Osteocyte (in vitro differentiated cells): ENCODE measurements around the gene SERPINE1. TPM values are rescaled to one million over a fixed set of nuclear protein-coding genes. Genes with fewer than 3 reads are reported as not detected.

Source experiments
- DNase-seq: peaks from one replicate; pipeline ENCODE4 v3.0.0; 2021; ENCODE audit warnings: mixed read lengths; ENCODE audit not compliant: unreplicated experiment; ENCODE audit errors: extremely low spot score
- H3K27ac Mint-ChIP-seq: one replicate; pipeline ENCODE4 v1.8.0; 2021; ENCODE audit warnings: mild to moderate bottlenecking, mixed read lengths; ENCODE audit not compliant: unreplicated experiment
- H3K27me3 Mint-ChIP-seq: one replicate; pipeline ENCODE4 v1.8.0; 2021; ENCODE audit warnings: mixed read lengths; ENCODE audit not compliant: unreplicated experiment
- H3K36me3 Mint-ChIP-seq: one replicate; pipeline ENCODE4 v1.8.0; 2021; ENCODE audit warnings: mixed read lengths; ENCODE audit not compliant: unreplicated experiment
- H3K4me1 Mint-ChIP-seq: one replicate; pipeline ENCODE4 v1.8.0; 2021; ENCODE audit warnings: mixed read lengths; ENCODE audit not compliant: unreplicated experiment
- H3K4me3 Mint-ChIP-seq: one replicate; pipeline ENCODE4 v1.8.0; 2021; ENCODE audit warnings: mild to moderate bottlenecking, moderate library complexity, mixed read lengths; ENCODE audit not compliant: unreplicated experiment
- H3K9me3 Mint-ChIP-seq: one replicate; pipeline ENCODE4 v1.8.0; 2021; ENCODE audit warnings: mixed read lengths; ENCODE audit not compliant: unreplicated experiment
- CTCF ChIP-seq: fragments of 200-600 bp; sonication (generic); IDR thresholded peaks from 2 replicates; pipeline ENCODE4 v1.5.0; 2021; ENCODE audit warnings: antibody characterized with exemption, mild to moderate bottlenecking, moderate library complexity
- total RNA-seq: library from RNA; stranded (reverse); gene quantifications from 2 replicates; pipeline ENCODE4 v1.2.1, GENCODE V29; 2021

Gene SERPINE1
- total RNA-seq, 1 donor from 2014 or later, result 328 TPM

GRCh38 chr7:101134399-101134980 is 7.6 kb downstream of the SERPINE1 start:
- Mint-ChIP-seq H3K4me1 (peaks cover 85% of the 10 kb centered on the region), H3K27ac (peak overlapping the region; percentile 97), H3K27me3 (no peaks in the 10 kb centered on the region), H3K9me3 (no peaks in the 10 kb centered on the region), H3K4me3 (peak overlapping the region; percentile 47), H3K36me3 (peaks cover 72% of the 10 kb centered on the region)
- DNase-seq, result no peak
- no peak for TF ChIP-seq CTCF

GRCh38 chr7:101137651-101138212 is 10.8 kb downstream of the SERPINE1 start:
- peak overlapping the region; percentile 97 for H3K27ac Mint-ChIP-seq
- peak overlapping the region; percentile 51 for H3K4me3 Mint-ChIP-seq

GRCh38 chr7:101138213-101138870 is 11.4 kb downstream of the SERPINE1 start:
- Mint-ChIP-seq H3K4me3 (peak overlapping the region; percentile 51), H3K27me3 (no peaks in the 10 kb centered on the region), H3K9me3 (no peaks in the 10 kb centered on the region), H3K4me1 (peaks cover 63% of the 10 kb centered on the region), H3K27ac (peak overlapping the region; percentile 97), H3K36me3 (peaks cover 43% of the 10 kb centered on the region)
- peak; percentile 92 for DNase-seq
- TF ChIP-seq CTCF, result peak; percentile 87

More at GRCh38 chr7:101137651-101138212, 10.8 kb downstream of the SERPINE1 start:
- no peaks in the 10 kb centered on the region for H3K27me3 Mint-ChIP-seq
- no peak for DNase-seq
- H3K4me1 Mint-ChIP-seq, result peaks cover 66% of the 10 kb centered on the region
- H3K9me3 Mint-ChIP-seq, result no peaks in the 10 kb centered on the region
- H3K36me3 Mint-ChIP-seq, result peaks cover 46% of the 10 kb centered on the region
- no peak for TF ChIP-seq CTCF

GRCh38 chr7:101140339-101140699 is 13.4 kb downstream of the SERPINE1 start:
- Mint-ChIP-seq H3K27me3 (no peaks in the 10 kb centered on the region), H3K4me1 (peaks cover 48% of the 10 kb centered on the region), H3K36me3 (peaks cover 26% of the 10 kb centered on the region), H3K4me3 (no peak overlapping the region), H3K9me3 (no peaks in the 10 kb centered on the region), H3K27ac (peak overlapping the region; percentile 61)
- DNase-seq, result no peak
- TF ChIP-seq CTCF, result no peak

GRCh38 chr7:101140746-101141382 is 14.0 kb downstream of the SERPINE1 start:
- no peaks in the 10 kb centered on the region for H3K27me3 Mint-ChIP-seq
- H3K36me3 Mint-ChIP-seq, result peaks cover 21% of the 10 kb centered on the region
- H3K27ac Mint-ChIP-seq, result peak overlapping the region; percentile 61
- H3K4me3 Mint-ChIP-seq, result no peak overlapping the region
- H3K9me3 Mint-ChIP-seq, result no peaks in the 10 kb centered on the region
- H3K4me1 Mint-ChIP-seq, result peaks cover 45% of the 10 kb centered on the region
- DNase-seq, result no peak
- no peak for TF ChIP-seq CTCF
